ENCODE results near the gene STK24.

STK24 gene

DNA sequence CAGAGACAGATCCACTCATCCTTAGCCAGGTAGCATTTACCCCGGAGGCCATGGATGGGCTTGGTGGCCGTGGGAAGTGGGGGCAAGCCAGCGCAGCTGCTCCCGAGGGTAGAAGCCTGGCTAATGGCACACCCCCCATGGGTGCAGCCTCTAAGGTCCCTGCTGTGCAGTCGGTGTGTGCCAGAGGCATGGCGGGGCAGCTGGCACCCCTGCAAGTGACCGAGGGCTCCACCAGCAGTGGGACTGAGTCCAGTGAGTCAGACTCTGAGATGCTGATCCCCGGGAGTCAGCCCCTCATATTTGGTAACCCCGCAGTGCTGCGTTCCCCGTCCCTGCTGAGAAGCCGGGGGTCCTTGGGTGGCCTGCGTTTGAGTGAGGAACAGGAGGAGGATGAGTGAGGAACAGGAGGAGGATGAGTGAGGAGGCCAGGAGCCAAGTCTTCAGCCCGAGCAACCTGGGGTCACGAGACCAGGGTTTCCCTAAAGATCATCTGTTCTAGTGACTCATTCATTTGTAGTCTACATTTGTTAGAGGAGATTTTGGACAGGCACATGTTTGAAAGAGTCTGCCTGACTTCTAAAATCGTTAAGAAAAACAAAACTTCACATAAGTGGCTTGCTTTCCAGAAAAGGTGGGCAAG, 180.7 kb downstream of the STK24 start:
- in situ Hi-C loops (cut with MboI; ENCODE audit: low sequenced_read_pairs): no loop called here
